ENCODE measurements around the gene KLHL18.
"Not testable (repeated sequence)": the region's sequence is repeated elsewhere in the genome, so short reads cannot be mapped to it uniquely, and the experiment has no call there.

KLHL18 gene

GRCh38 chr3:47314056-47314764, 31.5 kb downstream of the KLHL18 start:
- no peak for DNase-seq (ENCODE audit: low read depth)

DNA sequence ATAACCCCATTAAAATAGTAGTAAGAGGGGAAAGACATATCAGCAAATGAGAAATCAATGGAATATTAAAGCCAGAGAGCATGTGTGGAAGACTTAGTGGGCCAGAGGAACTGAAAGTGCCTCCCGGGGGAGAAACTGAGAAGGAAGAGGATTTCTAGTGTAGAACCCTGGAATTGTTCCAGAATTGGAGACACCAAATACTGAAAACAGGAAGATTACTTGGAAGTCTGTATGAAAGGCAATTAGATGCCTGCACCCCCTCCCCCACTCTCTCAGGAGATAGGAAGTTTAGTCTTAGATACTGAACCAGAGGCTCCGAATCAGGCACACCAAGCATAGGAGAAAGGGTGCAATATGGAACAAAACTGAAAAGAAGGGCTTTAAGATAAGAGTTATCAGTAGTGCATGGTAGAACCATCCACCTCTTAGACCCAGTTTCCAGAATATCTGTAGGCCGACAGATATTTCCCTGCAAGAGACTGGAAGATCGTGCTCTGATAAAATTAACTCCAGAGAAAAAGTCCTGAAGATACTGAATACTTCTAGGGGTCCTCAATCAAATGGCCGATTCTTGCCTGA, 32.4 kb downstream of the KLHL18 start:
- DNase-seq (ENCODE audit: low read depth): no peak

DNA sequence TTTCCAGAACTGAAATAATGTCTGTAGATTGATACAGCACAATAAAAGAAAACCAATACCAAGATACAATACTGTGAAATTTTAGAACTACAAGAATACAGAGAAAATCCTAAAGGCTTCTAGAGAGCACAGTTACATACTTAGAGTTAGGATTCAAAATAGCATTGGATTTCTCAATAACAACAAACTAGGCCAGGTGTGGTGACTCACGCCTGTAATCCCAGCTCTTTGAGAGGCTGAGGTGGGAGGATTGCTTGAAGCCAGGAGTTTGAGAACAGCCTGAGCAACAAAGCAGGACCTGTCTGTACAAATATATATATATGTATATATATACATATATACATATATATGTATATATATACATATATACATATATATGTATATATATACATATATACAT, 33.4 kb downstream of the KLHL18 start:
- not testable (repeated sequence) for DNase-seq (ENCODE audit: low read depth)

DNA sequence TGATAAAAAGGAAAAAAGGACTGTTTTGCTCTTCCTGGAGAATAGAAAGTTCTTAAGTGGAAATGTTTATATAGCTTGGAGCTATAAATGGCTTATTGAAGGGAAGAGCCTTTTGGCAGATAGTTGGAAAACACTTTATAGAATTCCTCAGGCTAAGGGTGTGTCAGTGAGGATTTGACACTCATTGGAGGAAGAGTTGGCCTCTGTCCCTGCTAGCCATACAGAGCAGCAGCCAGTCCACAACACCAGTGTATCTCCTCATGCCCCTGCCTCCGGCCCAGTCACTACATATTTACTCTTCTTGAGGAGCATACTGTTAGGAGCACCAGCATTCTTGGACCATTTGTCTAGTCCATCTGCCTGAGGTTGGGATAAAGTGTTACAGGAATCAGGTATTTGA, 36.2 kb downstream of the KLHL18 start:
- DNase-seq (ENCODE audit: low read depth): no peak

DNA sequence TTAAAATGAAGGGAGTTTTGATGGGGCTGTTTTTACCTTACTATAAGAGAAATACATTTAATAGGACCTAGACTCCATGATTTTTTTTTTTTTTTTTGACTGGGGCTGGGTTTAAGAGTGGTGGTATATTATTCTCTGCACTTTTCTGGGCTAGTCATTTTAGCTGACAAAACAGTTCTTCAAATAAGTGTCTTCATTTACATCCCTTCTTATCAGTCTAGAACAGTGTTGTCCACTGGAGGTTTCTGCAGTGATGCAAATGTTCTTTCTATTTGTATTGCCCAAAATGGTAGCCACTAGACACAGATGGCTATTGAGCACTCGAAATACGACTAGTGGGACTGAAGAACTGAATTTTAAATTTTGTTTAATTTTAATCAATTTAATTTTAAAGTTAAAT, 37.2 kb downstream of the KLHL18 start:
- no peak for DNase-seq (ENCODE audit: low read depth)

DNA sequence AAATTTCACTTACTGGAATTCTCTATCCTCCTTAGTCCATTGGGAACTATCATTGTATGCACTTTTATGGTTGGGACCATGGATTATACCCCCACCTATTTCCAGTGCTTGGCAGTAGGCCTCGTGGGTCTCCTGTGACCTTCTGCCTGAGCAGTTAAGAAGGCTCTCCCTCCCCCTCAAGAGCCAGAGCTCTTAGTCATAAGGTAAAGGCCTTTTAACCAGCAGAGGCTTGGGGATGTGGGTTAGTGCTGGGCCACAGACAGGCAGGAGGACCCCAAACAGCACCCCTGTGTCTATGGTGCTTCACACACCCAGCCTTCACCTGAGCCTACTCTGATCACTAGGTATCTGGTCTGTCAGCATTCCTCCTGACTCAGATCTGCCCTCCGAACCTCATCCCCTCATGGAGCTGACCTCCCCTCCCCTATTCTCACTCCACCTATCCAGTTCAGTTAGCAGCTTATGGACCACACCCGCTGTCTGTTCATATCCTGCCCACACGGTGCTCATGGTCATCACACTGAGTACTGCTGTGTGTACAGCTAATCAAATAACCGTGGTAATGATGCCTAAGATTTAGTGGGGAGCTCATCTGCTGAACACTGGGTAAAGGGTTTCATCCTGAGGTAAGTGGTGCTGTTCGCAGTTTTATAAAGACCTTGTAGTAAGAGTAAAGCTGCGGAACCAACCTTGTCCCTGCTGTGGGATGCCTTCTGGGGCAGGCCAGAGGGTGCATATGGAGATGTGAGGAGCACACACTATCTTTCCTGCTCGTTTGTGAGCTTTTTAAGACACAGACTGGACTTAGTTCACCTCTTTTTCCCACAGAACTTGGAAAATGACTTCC, 40.9 kb downstream of the KLHL18 start:
- DNase-seq (ENCODE audit: low read depth): no peak

DNA sequence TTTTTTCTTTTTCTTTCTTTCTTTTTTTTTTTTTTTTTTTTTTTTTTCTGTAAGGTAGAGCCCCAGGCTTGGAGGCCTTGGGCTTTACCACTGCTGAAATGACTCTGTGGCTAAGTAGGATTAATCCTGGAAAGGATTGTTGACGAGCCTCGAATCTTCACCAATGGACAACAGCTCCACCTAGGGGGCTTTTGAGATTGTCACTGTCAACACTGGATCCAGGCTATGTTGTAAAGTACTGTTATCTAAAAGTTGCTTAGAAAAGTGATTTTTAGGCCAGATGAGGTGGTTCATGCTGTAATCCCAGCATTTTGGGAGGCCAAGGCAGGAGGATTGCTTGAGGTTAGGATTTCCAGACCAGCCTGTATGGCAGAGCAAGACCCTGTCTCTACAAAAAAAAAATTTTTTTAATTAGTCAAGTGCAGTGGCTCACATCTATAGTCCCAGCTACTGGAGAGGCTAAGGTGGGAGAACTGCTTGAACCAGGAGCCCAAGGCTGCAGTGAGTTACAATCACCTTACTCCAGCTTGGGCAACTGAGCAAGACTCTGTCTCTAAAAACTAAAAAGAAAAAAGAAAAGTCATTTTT, 41.6 kb downstream of the KLHL18 start:
- peak; percentile 22 for DNase-seq (ENCODE audit: low read depth)

- no peak for DNase-seq (ENCODE audit: low read depth)
Measured at GRCh38 chr3:47333907-47334306, 51.2 kb downstream of the KLHL18 start.

GRCh38 chr3:47337656-47338055, 54.9 kb downstream of the KLHL18 start:
- DNase-seq (ENCODE audit: low read depth): no peak

DNA sequence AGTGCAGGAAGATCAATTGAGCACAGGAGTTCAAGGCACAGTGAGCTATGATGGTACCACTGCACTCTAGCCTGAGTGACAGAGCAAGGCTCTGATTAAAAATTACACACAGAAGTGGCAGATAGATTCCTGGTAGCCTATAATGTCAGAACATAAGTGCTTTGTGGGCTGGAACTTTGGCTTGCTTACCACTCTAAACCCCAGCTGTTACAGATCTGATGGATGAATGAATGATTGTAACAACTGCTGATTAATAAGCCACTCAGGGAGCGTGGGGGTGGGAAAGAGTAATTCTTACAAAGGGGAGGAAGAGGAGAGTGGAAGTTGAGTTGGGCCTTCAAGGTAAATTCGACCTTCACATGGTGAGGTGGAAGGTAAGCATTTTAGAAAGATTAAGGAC, 57.2 kb downstream of the KLHL18 start:
- no peak for DNase-seq (ENCODE audit: low read depth)

GRCh38 chr3:47340866-47341265, 58.1 kb downstream of the KLHL18 start:
- no peak for DNase-seq (ENCODE audit: low read depth)

DNA sequence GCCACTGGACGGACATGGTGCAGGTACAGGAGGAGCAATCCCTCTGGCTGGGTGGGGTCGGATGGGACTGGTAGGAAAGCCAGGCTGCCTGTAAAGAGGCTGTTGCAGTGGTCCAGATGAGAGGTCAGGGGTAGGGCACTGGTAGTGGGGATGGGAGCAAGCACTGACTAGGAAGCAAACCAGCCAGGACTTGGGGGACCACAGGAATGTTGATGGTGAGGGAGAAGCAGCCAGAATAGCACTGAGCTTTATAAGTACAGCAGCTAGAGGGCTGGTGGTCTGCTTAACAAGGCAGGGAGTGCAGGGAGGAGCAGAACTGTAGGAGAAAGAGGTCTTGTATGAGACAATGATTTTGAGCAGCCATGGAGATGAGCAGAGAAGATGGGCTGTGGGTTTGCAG, 59.4 kb downstream of the KLHL18 start:
- DNase-seq (ENCODE audit: low read depth): no peak

DNA sequence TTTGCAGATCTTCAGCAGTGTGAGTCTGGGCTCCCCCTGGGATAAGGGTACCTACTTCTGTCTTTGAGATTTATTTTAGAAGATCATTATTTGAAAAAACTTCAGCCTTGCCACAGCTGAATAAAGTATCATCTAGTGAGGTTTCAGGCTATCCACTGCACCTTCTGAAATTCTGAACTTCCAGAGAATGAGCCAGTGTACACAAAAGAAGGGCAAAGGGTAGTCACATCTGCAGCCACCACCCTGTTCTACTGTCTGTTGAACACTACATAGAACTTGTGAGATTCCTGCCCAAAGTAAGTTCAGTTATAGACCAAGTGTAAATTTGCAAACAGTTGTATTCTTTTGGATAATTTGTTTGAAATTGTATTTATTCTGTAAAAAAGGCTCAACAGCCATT, 60.1 kb downstream of the KLHL18 start:
- no peak for DNase-seq (ENCODE audit: low read depth)

DNA sequence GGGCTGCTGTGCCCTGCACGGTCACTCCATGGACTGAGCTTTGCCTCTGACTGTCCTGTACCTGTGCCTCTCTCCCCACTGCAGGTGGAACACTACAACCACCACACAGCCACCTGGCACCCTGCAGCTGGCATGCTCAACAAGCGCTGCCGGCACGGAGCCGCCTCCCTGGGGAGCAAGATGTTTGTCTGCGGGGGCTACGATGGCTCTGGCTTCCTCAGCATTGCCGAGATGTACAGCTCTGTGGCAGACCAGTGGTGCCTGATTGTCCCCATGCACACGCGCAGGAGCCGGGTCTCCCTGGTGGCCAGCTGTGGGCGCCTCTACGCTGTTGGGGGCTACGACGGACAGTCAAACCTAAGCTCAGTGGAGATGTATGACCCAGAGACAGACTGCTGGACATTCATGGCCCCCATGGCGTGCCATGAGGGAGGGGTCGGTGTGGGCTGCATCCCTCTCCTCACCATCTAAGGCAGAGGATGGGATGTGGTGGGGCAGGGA, 60.8 kb downstream of the KLHL18 start:
- no peak for DNase-seq (ENCODE audit: low read depth)

- no peak for DNase-seq (ENCODE audit: low read depth)
Measured at GRCh38 chr3:47344971-47345370, 62.2 kb downstream of the KLHL18 start.

GRCh38 chr3:47347217-47347801, 64.6 kb downstream of the KLHL18 start:
- no peak for DNase-seq (ENCODE audit: low read depth)

DNA sequence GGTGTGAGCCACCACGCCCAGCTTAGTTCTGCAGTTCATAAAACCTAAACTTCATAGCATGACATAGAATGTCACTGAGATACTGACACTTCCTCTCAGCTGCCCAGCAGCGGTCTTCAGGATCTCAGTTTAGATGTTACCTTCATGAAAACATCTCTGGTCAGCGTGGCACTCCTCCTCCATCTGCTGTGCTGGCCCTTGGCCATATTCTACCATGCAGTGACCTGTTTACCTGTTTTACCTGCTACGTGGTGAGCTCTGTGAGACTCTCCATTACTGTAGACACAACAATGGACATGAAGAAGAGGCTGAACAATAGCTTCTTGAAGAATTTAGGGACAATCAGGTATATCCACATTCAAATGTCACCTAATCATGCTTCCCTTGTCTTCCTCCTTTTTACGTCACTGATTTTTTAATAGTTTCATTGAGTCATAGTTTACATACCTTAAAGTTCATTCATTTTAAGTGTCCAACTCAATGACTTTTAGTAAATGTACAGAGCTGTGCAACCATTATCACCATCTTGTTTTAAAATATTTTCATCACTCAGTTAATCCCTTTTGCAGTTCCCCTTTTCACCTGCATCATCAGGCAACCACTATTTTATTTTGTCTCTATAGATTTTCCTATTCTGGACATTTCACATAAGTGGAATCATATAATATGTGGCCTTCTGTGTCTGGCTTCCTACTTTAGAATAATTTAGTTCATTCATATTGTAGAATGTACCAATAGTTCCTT, 65.8 kb downstream of the KLHL18 start:
- no peak for DNase-seq (ENCODE audit: low read depth)

- DNase-seq (ENCODE audit: low read depth): no peak
Measured at GRCh38 chr3:47355010-47355409, 72.3 kb downstream of the KLHL18 start.

GRCh38 chr3:47356201-47356600, 73.5 kb downstream of the KLHL18 start:
- no peak for DNase-seq (ENCODE audit: low read depth)

GRCh38 chr3:47359323-47359722, 76.6 kb downstream of the KLHL18 start:
- no peak for DNase-seq (ENCODE audit: low read depth)

GRCh38 chr3:47360110-47360517, 77.4 kb downstream of the KLHL18 start:
- not testable (repeated sequence) for DNase-seq (ENCODE audit: low read depth)
